NCI-H748 treated with DMSO at 0.1 percent for 48 hours (cell line): ENCODE results near the gene RWDD4.
"Not testable (repeated sequence)": the region's sequence is repeated elsewhere in the genome, so short reads cannot be mapped to it uniquely, and the experiment has no call there.

Source experiments
- DNase-seq: peaks from one replicate; lab custom pipeline; 2025; lab: John Stamatoyannopoulos, UW

RWDD4 gene

DNA sequence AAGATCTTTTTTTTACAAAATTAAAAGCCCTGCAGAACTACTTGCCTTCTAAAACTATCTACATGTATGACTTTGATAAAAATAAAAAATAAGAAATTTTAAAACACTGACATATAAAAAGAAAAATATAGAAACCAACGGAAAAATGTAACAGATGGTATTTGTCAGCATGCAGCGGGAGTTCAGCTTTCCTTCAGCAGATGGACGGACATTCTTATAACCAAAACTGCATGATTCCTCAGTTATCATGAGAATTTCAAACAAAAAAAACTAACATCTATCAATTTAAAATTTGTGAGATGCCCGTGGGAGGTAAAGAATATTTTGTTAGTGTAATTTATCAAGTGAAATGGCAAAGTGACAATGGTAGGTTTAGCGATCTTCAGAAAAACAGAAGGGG, 23.2 kb downstream of the RWDD4 start:
- no peak for DNase-seq

DNA sequence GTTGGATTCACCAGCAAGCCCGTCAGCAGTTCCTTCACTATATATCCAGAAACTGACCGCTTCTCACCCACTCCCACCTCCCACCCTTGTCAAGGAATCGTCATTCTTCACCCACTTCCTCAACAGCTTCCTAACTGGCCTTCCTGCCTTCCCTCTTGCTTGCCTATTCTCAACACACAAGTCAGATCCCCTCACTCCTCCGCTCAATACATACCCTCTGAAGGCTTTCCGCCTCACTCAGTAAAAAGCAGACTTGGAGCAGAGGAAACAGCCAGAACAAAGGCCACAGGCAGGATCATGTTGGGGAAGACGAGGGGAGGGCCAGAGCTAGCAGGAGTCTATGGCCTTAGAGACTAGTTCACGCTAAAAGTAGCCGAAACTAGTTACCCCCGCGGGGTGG, 23.7 kb downstream of the RWDD4 start:
- DNase-seq: no peak

DNA sequence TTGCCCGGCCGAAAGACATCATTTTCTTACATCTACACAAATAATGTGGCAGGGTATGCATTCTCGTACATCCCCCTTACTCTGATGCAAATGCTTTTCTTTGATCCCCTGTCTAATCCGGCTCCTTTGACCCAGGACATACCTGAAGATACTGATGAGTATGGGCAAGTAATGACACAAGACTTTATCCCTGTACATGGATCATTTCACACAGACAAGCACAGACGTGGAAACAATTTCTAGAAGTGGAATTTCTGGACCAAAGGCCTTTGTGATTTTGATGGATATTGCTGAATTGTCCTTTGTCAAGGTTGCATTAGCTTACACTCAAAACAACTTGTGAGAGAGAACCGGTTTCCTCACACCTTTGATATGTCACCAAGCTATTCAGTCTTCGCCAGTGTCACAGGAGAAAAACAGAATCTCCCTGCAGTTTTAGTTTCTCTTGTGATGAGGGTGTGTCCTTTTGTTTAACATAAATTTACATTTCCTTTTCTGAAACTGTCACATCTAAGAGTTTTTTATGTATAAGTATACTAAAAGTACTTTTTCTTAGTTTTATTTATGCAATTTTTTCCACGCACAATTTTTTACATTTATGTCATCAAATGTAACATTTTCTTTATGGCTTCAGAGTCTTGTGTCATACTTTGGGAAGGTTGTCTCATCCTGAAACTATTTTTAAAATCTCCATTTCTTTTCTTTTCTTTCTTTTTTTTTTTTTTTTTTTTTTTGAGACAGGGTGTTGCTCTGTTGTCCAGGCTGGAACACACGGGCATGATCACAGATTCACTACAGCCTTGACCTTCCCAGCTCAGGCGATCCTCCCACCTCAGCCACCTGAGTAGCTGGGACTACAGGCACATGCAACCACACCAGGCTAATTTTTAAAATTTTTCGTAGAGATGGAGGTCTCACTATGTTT, 25.2 kb downstream of the RWDD4 start:
- no peak for DNase-seq

DNA sequence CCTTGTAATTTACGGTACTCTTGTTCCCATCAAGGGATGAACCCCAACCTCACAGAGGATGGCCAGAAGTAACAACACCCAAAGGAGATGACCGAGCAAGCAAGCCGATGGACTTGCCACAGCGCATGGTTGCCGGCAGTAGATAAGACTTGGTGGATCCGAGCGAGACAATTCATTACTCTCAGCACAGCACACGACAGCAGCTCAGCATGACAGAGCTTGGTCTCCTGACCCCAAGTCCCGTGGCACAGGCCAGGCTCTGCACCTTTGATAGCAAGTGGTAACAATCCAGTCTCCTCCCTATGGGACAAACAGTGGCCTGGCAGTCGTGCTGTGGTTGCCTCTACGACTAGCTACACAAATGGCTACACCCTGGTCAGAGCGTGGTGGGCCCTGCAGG, 26.3 kb downstream of the RWDD4 start:
- DNase-seq: no peak

DNA sequence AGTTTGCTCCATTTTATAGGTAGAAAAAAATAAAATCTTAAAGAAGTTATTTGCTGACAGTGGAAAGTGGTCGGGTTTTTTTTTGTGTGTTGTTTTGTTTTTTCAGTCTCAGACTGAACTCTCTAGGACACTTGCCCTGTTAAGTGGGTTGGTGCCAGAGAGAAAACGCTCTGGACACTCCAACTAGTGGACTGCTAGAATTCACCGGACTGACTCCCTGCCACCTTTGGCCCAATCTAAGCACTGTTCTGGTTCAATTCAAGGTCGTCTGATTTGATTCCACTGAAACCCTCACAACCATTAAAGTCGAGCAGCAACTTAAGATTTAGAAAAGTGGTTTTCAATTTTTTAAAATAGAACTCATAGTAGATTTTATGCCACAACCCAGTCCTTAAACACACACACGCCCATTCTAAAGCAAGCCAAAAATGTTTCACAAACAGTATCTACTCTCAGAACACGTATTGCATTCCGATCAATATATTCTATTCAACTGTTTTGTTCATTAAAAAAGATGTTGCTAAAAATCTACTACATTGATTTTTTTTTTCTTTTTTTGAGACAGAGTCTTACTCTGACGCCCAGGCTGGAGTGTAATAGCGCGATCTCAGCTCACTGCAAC, 27.3 kb downstream of the RWDD4 start:
- DNase-seq: no peak

DNA sequence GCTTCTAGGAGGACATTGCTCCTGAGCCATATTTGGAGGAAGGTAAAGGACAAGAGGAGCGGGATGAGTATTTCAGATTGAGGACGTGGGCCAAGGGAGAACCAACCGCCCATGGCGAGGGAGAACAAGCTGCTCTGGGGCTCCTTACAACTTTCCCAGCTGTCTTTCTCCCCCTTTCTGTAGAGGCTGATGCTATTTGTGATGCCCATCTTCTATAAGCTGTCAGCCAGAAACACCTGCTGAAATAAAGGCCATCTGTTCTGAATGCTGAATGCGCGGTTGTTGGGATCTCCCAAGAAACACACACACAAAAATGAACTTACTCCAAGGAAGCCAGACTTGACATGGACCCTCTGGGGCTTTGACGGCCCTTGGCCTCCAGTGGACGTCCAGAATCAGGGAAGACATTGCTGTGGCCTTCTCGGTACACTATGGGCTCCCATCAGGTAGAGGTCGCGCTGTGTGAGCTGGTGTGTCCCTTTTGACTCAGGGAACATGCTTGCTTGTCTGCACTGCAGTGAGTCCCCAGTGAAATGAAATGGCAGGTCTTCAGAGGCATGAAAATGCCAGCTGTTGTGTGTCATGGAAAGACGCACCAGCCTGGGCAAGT, 30.9 kb downstream of the RWDD4 start:
- DNase-seq: no peak

DNA sequence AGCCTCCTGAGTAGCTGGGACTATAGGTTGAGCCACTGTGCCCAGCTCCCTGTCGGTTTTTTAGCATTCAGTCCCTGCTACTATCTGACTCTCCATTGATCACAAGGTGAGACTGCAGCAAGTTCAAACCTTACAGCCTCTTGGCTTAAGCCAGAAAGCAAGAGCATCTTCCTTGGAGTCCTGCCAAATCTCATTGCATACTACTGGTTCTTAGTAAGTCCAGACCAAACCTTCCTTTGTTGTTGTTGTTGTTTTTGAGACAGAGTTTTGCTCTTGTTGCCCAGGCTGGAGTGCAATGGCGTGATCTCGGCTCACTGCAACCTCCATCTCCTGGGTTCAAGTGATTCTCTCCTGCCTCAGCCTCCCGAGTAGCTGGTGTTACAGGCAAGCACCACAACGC, 31.7 kb downstream of the RWDD4 start:
- not testable (repeated sequence) for DNase-seq

DNA sequence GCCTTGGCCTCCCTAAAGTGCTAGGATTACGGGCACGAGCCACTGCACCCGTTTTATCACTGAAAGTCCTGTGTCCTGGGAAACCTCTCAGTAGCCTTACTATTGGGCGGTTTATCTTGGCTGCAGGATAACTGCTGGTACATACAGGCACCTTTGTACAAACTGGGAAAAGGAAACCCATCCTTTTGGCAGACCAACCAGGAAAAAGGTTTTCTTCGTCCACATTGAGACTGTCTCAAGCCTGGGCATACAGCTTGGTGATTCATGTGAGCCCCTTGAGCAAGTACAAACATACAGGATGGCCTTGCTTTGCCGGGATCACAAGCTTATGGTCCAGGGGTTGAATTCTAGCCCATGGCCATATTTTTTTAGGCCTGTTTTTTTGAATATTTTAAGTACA, 32.8 kb downstream of the RWDD4 start:
- DNase-seq: no peak

DNA sequence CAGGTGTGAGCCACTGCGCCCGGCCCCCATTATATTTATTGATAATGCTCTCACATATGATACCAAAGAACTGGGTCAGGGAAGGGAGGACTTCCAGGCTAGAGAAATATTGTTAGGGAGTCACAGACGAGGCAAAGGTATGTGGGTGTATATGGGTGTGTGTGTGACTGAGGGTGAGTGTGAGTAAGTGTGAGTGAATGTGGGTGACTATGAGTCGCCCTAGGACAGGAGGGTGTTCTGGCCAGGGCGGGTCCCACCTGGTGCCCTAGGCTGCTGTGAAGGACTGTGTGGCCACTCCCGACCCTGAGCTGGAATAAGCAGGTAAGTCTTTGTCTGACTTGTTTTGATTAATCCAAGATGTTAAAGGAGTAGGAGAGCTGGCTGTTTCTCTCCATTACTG, 34.4 kb downstream of the RWDD4 start:
- no peak for DNase-seq

DNA sequence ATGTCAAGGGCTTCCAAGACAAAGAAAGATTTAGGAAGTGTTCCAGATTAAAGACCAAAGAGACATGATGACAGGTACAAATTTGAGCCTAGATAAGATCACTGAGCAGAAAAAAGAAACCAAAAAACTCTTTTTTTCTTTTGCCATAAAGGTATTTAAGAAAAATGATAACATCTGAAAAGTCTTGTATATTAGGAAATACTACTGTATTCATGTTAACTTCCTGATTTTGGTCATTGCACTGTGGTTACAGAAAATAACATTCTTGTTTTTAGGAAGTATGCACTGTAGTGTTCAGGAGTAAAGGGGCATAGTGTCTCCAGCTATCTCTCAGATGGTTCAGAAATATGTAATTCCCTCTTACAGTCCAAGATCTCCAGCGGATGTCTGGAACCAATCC, 37.1 kb downstream of the RWDD4 start:
- no peak for DNase-seq

DNA sequence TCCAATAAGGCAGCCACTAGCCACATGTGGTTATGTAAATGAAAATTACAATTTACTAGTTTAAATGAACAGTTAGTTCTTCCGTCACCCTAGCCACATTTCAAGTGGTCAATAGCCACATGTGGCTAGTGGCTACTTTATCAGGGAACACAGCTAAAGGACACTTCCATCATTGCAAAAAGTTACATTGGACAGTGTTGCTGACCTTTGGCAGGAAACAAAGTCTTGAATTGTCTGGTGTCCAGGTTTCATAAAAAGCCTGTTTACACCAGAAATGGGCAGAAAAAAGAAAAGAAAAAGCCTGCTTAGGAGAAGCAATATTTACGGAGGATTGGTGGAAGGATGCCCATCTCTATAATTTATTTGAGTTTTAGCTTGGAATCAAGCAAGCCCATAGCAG, 38.6 kb downstream of the RWDD4 start:
- no peak for DNase-seq

DNA sequence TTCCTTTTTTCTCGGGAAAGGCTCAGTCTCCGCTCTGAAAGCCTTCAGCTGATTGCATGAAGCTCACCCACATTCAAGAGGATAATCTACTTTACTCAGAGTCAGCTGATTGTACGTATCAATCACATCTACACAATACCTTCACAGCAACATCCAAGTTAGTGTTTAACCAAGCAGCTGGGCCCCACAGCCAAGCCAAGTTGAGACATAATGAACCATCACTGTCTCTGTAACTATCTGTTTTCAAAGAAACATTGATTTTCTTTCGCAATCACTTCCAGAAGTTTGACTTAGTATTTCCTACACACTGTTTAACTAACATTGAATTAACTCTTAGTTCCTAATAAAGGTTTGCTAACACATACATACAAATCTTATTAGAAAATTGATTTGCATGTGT, 40.3 kb downstream of the RWDD4 start:
- no peak for DNase-seq

DNA sequence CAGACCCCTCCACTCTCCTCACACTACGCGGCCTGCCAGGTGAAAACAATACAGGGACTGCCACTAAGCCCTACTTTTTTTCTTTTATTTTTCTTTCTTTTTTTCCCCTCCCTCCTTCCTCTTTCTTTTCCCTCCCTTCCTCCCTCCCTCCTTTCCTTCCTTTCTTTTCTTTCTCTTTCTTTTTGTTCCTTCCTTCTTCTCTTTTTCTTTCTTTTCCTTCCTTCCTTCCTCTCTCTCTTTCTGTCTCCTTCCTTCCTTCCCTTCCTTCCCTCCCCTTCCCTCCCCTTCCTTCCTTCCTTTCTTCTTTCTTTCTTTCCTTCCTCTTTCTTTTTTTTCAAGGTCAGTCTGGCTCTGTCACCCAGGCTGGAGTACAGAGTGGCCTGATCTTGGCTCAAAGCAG, 41.9 kb downstream of the RWDD4 start:
- no peak for DNase-seq

DNA sequence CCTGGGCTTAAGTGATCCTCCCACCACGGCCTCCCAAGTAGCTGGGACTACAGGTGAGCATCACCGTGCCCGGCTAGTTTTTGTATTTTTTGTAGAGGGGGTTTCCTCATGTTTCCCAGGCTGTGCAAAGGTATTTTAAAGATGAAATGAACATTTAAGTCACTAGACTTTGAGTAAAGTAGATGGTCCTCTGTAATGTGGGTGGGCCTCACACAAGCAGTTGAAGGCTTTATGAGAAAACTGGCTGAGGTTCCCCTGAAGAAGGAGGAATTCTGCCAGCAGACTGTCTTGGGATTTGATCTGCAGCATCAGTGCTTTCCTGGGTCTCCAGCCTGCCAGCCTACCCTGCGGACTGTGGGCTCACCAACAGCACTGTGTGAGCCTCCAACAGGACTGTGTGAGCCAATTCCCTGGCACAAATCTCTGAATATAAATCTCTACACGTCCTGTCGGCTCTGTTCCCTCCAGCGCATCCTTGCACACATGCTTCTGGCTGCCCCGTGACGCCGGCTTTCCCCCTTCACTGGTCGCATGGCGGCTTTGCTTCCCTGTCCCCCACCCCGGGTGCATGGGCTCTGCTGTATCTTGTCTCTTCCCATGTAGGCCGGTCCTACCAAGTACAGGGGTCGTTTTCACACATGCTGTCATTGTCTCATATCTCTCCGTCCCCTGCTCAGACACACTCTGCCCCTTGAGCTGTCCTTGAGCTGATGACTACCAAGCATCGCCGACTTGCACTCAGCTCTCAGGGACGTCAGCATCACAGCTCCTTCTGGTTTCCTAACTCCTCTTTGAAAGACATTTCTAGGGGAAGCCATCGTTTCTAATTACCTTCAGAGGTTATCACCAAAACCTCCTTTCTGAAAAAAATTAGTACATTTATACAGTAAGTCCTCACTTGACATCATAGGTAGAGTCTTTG, 46.4 kb downstream of the RWDD4 start:
- no peak for DNase-seq

DNA sequence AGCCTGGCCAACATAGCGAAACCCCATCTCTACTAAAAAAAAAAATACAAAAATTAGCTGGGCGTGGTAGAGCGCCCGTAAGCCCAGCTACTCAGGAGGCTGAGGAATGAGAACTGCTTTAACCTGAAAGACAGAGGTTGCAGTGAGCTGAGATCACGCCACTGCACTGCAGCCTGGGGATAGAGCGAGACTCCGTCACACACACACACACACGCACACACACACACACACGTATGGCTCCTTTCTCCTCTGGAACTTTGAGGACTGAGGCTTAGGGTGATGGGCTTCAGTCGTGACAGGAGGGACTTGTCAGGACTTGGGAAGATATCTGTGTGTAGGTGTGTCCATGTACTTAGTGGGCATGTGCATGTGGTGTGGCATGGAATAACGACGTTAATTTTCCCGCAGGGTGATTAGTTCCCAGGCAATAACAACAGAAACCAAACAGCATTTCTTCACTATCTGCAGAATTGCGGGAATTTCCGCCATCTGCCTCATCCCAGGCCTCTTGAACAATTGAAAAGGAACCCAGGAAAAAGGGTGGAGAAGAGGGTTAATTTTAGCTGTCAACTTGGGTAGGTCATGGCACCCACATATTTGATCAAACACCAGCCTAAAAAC, 47.7 kb downstream of the RWDD4 start:
- DNase-seq: no peak

DNA sequence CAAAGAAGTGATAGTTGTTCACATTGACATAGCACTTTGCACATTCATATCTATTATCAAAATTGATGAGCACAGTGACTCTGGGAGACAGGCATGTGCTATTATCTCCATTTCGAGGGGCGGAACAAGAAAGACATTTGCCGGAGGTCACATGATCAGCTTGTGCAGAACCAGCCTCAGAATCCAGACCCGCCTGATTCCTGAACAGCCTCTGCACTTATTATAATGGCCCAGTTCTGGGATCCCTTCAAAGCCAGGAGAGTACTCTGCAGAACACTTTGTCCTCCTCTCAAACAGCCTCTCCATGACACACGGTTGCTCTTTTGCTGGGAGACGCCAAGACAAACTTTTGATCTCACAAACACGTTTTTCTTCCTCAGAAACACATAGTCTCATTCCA, 48.4 kb downstream of the RWDD4 start:
- no peak for DNase-seq

DNA sequence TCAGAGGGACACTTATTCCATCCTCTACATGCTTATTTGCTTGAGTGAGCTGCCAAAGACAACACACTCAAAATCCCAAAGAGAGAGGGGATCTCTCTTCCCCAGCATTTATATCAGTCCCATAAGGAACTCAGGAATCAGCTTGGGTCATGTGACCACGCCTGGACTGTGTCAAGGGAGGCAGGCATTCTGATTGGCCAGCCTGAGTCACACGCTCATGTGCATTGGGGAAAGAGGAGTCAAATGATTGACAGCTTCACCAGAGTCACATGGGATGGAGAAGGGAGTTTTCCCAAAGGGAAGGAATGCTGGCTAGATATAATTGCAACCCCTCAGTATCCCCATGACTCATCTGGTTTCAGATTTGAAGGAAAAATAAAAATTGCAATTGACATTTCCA, 49.0 kb downstream of the RWDD4 start:
- DNase-seq: no peak

DNA sequence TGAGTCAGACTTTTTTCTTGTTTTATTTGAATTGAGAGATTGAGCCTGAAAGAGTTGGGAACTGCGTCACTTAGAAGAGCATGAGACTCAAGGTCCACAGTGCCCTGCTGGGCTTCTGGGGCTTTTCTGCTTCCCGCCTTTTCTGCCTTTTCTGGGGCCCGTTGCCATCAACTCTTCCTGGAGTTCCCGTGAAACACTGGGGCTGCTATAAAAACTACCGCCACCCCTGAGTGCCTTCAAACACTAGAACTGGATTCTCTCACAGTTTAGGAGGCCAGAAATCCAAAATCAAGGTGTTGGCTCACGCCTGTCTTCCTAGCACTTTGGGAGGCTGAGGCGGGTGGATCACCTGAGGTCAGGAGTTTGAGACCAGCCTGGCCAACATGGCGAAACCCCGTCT, 49.8 kb downstream of the RWDD4 start:
- DNase-seq: no peak

DNA sequence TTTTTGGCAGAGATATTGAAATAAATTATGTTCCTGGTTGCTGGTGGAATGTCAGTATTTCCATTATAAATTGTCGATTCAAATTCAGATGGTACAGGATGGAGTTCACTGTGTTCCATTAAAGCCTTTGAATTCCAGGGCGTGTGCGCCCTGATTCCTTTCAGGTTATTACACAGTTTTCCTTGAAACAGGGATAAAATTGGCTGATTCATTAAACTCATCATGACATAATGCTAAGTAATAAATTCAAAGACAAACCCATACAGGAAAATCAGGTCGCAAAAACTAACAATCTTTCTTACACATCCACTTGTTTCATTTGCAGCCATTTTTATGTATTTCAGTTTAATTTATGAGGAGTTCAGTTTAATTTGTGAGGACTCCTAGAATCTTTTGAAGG, 51.1 kb downstream of the RWDD4 start:
- no peak for DNase-seq

DNA sequence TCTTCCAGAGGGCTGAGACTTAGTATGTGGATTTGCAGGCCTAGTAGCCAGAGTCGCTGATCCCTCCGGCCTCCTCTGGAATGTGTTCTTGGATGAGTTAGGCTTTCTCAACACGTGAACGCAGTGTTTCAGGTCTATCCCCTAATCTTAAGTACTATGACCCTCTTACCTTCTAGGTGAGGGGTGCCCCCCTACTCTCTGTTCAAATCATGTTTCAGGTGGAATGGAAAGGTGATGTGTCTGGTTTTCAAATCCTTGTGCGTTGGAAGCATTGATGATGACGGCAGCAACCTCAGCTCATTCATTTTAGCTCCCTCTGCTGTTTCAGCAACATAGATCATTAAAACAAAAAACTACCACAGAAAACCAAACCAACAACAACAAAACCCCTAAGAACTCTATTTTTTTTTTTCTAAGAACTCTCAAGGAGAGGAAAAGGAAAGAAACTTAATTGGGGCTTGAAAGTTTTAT, 56.4 kb downstream of the RWDD4 start:
- no peak for DNase-seq

DNA sequence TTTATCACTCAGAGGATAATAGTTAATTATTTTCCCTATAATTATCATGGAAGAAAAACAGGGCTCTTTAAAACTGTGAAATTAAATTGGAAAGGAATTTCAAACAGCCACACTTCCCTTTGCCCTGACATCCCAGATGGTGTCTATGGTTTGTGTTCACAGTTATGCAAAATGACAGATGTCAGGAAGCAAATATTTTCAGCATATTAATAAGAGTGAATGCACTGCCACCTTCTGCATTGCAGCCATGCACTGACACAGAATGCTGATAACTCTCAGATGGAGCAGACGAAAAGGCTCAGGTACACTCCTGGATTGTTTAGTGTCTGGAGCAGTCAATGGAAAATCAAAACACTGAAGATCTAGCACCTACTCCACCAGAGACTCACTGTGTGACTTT, 57.6 kb downstream of the RWDD4 start:
- DNase-seq: no peak
